ENCODE results near the gene LYPD3. TPM values are rescaled to one million over a fixed set of nuclear protein-coding genes. Genes with fewer than 3 reads are reported as not detected.

The LYPD3 gene
- total and polyA plus RNA-seq, 2 experiments from 2014 or later: 3.3 to 4.6 TPM

GRCh38 chr19:43469160-43469480, 3.7 kb upstream of the LYPD3 start:
- no peak overlapping the region for H3K4me3 ChIP-seq
- no peaks in the 10 kb centered on the region for H4K20me1 ChIP-seq (replicated peaks; ENCODE audit: insufficient read depth)
- Mint-ChIP-seq H3K4me3 (no peak overlapping the region), H3K27me3 (ENCODE audit: insufficient read depth, low read depth, poor library complexity) (peaks cover 21% of the 10 kb centered on the region), H3K4me1 (peaks cover 3% of the 10 kb centered on the region; the same call in 2 of the 3 replicates), H3K36me3 (ENCODE audit: low read depth) (no peaks in the 10 kb centered on the region), H3K9me3 (no peaks in the 10 kb centered on the region), H3K27ac (no peak overlapping the region)
- no peak overlapping the region for H3K4me2 ChIP-seq
- DNase-seq (ENCODE audit: low spot score) (no peak), ATAC-seq (no peak)
- H3K36me3 ChIP-seq (ENCODE audit: insufficient read depth): no peaks in the 10 kb centered on the region
- no peak overlapping the region for H2AFZ ChIP-seq
- H3K9me2 ChIP-seq (ENCODE audit: insufficient read depth): no peaks in the 10 kb centered on the region
- H3K79me2 ChIP-seq (replicated peaks; ENCODE audit: insufficient read depth): no peaks in the 10 kb centered on the region
- no peak overlapping the region for H3K27ac ChIP-seq (ENCODE audit: low read depth)
- TF ChIP-seq ZNF331 (CRISPR knock-in tag; IDR thresholded peaks at IDR 0.05; ENCODE audit: low read depth): no peak
- TF ChIP-seq JUNB (IDR thresholded peaks at IDR 0.05; ENCODE audit: unreplicated experiment): no peak
- TF ChIP-seq STAT1 (IDR thresholded peaks at IDR 0.05; ENCODE audit: unreplicated experiment): no peak
- TF ChIP-seq EZH2phosphoT487 (IDR thresholded peaks at IDR 0.05; ENCODE audit: unreplicated experiment): no peak
- no peak for TF ChIP-seq ZNF114 (CRISPR knock-in tag; IDR thresholded peaks at IDR 0.05)
- TF ChIP-seq, protein P1, sequence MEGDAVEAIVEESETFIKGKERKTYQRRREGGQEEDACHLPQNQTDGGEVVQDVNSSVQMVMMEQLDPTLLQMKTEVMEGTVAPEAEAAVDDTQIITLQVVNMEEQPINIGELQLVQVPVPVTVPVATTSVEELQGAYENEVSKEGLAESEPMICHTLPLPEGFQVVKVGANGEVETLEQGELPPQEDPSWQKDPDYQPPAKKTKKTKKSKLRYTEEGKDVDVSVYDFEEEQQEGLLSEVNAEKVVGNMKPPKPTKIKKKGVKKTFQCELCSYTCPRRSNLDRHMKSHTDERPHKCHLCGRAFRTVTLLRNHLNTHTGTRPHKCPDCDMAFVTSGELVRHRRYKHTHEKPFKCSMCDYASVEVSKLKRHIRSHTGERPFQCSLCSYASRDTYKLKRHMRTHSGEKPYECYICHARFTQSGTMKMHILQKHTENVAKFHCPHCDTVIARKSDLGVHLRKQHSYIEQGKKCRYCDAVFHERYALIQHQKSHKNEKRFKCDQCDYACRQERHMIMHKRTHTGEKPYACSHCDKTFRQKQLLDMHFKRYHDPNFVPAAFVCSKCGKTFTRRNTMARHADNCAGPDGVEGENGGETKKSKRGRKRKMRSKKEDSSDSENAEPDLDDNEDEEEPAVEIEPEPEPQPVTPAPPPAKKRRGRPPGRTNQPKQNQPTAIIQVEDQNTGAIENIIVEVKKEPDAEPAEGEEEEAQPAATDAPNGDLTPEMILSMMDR (conservative IDR thresholded peaks at IDR 0.05; ENCODE audit: low read depth in 2 of 2): no peak
- TF ChIP-seq, protein P2, sequence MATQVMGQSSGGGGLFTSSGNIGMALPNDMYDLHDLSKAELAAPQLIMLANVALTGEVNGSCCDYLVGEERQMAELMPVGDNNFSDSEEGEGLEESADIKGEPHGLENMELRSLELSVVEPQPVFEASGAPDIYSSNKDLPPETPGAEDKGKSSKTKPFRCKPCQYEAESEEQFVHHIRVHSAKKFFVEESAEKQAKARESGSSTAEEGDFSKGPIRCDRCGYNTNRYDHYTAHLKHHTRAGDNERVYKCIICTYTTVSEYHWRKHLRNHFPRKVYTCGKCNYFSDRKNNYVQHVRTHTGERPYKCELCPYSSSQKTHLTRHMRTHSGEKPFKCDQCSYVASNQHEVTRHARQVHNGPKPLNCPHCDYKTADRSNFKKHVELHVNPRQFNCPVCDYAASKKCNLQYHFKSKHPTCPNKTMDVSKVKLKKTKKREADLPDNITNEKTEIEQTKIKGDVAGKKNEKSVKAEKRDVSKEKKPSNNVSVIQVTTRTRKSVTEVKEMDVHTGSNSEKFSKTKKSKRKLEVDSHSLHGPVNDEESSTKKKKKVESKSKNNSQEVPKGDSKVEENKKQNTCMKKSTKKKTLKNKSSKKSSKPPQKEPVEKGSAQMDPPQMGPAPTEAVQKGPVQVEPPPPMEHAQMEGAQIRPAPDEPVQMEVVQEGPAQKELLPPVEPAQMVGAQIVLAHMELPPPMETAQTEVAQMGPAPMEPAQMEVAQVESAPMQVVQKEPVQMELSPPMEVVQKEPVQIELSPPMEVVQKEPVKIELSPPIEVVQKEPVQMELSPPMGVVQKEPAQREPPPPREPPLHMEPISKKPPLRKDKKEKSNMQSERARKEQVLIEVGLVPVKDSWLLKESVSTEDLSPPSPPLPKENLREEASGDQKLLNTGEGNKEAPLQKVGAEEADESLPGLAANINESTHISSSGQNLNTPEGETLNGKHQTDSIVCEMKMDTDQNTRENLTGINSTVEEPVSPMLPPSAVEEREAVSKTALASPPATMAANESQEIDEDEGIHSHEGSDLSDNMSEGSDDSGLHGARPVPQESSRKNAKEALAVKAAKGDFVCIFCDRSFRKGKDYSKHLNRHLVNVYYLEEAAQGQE (IDR thresholded peaks at IDR 0.05; ENCODE audit: unreplicated experiment): no peak
- no peak for TF ChIP-seq EZH2 (IDR thresholded peaks at IDR 0.05; ENCODE audit: low read depth, unreplicated experiment)
- peaks cover 22% of the 10 kb centered on the region for H3K27me3 ChIP-seq (ENCODE audit: insufficient read depth)
- H3K4me1 ChIP-seq (ENCODE audit: insufficient read depth): peaks cover 4% of the 10 kb centered on the region; the same call in 1 of the 2 replicates
- H3F3A ChIP-seq (replicated peaks; ENCODE audit: low read depth): peaks cover 2% of the 10 kb centered on the region

GRCh38 chr19:43468354-43469159, 3.1 kb upstream of the LYPD3 start:
- Histone ChIP-seq H3K4me2 (no peak overlapping the region), H3K27ac (ENCODE audit: low read depth) (no peak overlapping the region), H3K9me2 (ENCODE audit: insufficient read depth) (no peaks in the 10 kb centered on the region), H4K20me1 (replicated peaks; ENCODE audit: insufficient read depth) (no peaks in the 10 kb centered on the region), H3K4me1 (ENCODE audit: insufficient read depth) (peaks cover 4% of the 10 kb centered on the region; the same call in 1 of the 2 replicates), H3K79me2 (replicated peaks; ENCODE audit: insufficient read depth) (no peaks in the 10 kb centered on the region), H3K4me3 (no peak overlapping the region), H3K27me3 (ENCODE audit: insufficient read depth) (peaks cover 20% of the 10 kb centered on the region), H3F3A (replicated peaks; ENCODE audit: low read depth) (peaks cover 6% of the 10 kb centered on the region), H2AFZ (no peak overlapping the region), H3K36me3 (ENCODE audit: insufficient read depth) (no peaks in the 10 kb centered on the region)
- no peak overlapping the region for H3K4me3 Mint-ChIP-seq
- no peak overlapping the region for H3K27ac Mint-ChIP-seq
- no peak for ATAC-seq
- peaks cover 3% of the 10 kb centered on the region; the same call in 2 of the 3 replicates for H3K4me1 Mint-ChIP-seq
- no peaks in the 10 kb centered on the region for H3K36me3 Mint-ChIP-seq (ENCODE audit: low read depth)
- H3K9me3 Mint-ChIP-seq: no peaks in the 10 kb centered on the region
- DNase-seq (ENCODE audit: low spot score): no peak
- peaks cover 21% of the 10 kb centered on the region for H3K27me3 Mint-ChIP-seq (ENCODE audit: insufficient read depth, low read depth, poor library complexity)
- TF ChIP-seq, protein P3, sequence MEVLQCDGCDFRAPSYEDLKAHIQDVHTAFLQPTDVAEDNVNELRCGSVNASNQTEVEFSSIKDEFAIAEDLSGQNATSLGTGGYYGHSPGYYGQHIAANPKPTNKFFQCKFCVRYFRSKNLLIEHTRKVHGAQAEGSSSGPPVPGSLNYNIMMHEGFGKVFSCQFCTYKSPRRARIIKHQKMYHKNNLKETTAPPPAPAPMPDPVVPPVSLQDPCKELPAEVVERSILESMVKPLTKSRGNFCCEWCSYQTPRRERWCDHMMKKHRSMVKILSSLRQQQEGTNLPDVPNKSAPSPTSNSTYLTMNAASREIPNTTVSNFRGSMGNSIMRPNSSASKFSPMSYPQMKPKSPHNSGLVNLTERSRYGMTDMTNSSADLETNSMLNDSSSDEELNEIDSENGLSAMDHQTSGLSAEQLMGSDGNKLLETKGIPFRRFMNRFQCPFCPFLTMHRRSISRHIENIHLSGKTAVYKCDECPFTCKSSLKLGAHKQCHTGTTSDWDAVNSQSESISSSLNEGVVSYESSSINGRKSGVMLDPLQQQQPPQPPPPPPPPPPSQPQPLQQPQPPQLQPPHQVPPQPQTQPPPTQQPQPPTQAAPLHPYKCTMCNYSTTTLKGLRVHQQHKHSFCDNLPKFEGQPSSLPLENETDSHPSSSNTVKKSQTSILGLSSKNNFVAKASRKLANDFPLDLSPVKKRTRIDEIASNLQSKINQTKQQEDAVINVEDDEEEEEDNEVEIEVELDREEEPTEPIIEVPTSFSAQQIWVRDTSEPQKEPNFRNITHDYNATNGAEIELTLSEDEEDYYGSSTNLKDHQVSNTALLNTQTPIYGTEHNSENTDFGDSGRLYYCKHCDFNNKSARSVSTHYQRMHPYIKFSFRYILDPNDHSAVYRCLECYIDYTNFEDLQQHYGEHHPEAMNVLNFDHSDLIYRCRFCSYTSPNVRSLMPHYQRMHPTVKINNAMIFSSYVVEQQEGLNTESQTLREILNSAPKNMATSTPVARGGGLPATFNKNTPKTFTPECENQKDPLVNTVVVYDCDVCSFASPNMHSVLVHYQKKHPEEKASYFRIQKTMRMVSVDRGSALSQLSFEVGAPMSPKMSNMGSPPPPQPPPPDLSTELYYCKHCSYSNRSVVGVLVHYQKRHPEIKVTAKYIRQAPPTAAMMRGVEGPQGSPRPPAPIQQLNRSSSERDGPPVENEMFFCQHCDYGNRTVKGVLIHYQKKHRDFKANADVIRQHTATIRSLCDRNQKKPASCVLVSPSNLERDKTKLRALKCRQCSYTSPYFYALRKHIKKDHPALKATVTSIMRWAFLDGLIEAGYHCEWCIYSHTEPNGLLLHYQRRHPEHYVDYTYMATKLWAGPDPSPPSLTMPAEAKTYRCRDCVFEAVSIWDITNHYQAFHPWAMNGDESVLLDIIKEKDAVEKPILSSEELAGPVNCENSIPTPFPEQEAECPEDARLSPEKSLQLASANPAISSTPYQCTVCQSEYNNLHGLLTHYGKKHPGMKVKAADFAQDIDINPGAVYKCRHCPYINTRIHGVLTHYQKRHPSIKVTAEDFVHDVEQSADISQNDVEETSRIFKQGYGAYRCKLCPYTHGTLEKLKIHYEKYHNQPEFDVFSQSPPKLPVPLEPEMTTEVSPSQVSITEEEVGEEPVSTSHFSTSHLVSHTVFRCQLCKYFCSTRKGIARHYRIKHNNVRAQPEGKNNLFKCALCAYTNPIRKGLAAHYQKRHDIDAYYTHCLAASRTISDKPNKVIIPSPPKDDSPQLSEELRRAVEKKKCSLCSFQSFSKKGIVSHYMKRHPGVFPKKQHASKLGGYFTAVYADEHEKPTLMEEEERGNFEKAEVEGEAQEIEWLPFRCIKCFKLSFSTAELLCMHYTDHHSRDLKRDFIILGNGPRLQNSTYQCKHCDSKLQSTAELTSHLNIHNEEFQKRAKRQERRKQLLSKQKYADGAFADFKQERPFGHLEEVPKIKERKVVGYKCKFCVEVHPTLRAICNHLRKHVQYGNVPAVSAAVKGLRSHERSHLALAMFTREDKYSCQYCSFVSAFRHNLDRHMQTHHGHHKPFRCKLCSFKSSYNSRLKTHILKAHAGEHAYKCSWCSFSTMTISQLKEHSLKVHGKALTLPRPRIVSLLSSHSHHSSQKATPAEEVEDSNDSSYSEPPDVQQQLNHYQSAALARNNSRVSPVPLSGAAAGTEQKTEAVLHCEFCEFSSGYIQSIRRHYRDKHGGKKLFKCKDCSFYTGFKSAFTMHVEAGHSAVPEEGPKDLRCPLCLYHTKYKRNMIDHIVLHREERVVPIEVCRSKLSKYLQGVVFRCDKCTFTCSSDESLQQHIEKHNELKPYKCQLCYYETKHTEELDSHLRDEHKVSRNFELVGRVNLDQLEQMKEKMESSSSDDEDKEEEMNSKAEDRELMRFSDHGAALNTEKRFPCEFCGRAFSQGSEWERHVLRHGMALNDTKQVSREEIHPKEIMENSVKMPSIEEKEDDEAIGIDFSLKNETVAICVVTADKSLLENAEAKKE (CRISPR knock-in tag; IDR thresholded peaks at IDR 0.05): no peak
- TF ChIP-seq ZNF331 (CRISPR knock-in tag; IDR thresholded peaks at IDR 0.05; ENCODE audit: low read depth): no peak
